Trophoblast cell (in vitro differentiated cells and primary cell): ENCODE results near the gene BCL2L13.
"Not testable (repeated sequence)": the region's sequence is repeated elsewhere in the genome, so short reads cannot be mapped to it uniquely, and the experiment has no call there.

Experiments
- DNase-seq, 2 donors: peaks; one replicate each; pipeline ENCODE4 v3.0.0-alpha.2; 2016
- H2AFZ ChIP-seq: 2 replicates; pipeline ENCODE4 v1.6.1; 2013; ENCODE audit warnings: low read length, moderate library complexity, mild to moderate bottlenecking; ENCODE audit not compliant: insufficient read depth, poor library complexity
- H2AK5ac ChIP-seq: 2 replicates; pipeline ENCODE4 v1.6.1; 2013; ENCODE audit warnings: mild to moderate bottlenecking, low read length
- H2BK120ac ChIP-seq: 2 replicates; pipeline ENCODE4 v1.6.1; 2013; ENCODE audit warnings: low read length, mild to moderate bottlenecking, moderate library complexity; ENCODE audit not compliant: insufficient read depth, poor library complexity
- H2BK12ac ChIP-seq: 2 replicates; pipeline ENCODE4 v1.6.1; 2013; ENCODE audit warnings: mild to moderate bottlenecking, low read length, moderate library complexity
- H2BK5ac ChIP-seq: 2 replicates; pipeline ENCODE4 v1.6.1; 2013; ENCODE audit warnings: low read length, low read depth, moderate library complexity, mild to moderate bottlenecking; ENCODE audit not compliant: poor library complexity
- H3K14ac ChIP-seq: 2 replicates; pipeline ENCODE4 v1.6.1; 2013; ENCODE audit warnings: mild to moderate bottlenecking, low read length
- H3K18ac ChIP-seq: 2 replicates; pipeline ENCODE4 v1.6.1; 2013; ENCODE audit warnings: mild to moderate bottlenecking, low read length
- H3K23ac ChIP-seq: 2 replicates; pipeline ENCODE4 v1.6.1; 2013; ENCODE audit warnings: low read length
- H3K27ac ChIP-seq: 2 replicates; pipeline ENCODE4 v1.5.1; 2013; ENCODE audit warnings: low read depth, mild to moderate bottlenecking, inconsistent platforms, low read length, moderate library complexity
- H3K27me3 ChIP-seq: 2 replicates; pipeline ENCODE4 v1.6.1; 2013; ENCODE audit warnings: inconsistent platforms, mild to moderate bottlenecking, low read length, moderate library complexity; ENCODE audit not compliant: insufficient read depth
- H3K36me3 ChIP-seq, 2 experiments: 1 replicate in 1 of 2; 2 replicates in 1 of 2; pipeline ENCODE4 v1.6.1; 2013; ENCODE audit warnings: low read length in 2 of 2, mild to moderate bottlenecking in 2 of 2, moderate library complexity in 1 of 2; ENCODE audit not compliant: insufficient read depth in 2 of 2, control insufficient read depth in 1 of 2
- H3K4ac ChIP-seq: 2 replicates; pipeline ENCODE4 v1.6.1; 2013; ENCODE audit warnings: low read depth, mild to moderate bottlenecking, low read length, moderate library complexity
- H3K4me1 ChIP-seq, 2 experiments: 1 replicate in 1 of 2; 2 replicates in 1 of 2; pipeline ENCODE4 v1.6.1; 2013; ENCODE audit warnings: low read length in 2 of 2, mild to moderate bottlenecking in 2 of 2, moderate library complexity in 1 of 2; ENCODE audit not compliant: insufficient read depth in 2 of 2, control insufficient read depth in 1 of 2
- H3K4me2 ChIP-seq: 2 replicates; pipeline ENCODE4 v1.6.1; 2013; ENCODE audit warnings: inconsistent platforms, mild to moderate bottlenecking, low read length, moderate library complexity
- H3K4me3 ChIP-seq: 2 replicates; pipeline ENCODE4 v1.5.1; 2013; ENCODE audit warnings: mild to moderate bottlenecking, low read depth, low read length, inconsistent platforms
- H3K79me1 ChIP-seq: one replicate; pipeline ENCODE4 v1.6.1; 2013; ENCODE audit warnings: low read length
- H3K79me2 ChIP-seq: 2 replicates; pipeline ENCODE4 v1.6.1; 2013; ENCODE audit warnings: low read length, mild to moderate bottlenecking; ENCODE audit not compliant: control insufficient read depth, insufficient read depth, poor library complexity
- H3K9ac ChIP-seq: 2 replicates; pipeline ENCODE4 v1.6.1; 2013; ENCODE audit warnings: mild to moderate bottlenecking, low read length
- H3K9me3 ChIP-seq: 2 replicates; pipeline ENCODE4 v1.6.1; 2013; ENCODE audit warnings: low read depth, mild to moderate bottlenecking, control low read depth, inconsistent platforms, low read length; ENCODE audit not compliant: insufficient read depth
- H4K12ac ChIP-seq: 2 replicates; pipeline ENCODE4 v1.6.1; 2013; ENCODE audit warnings: low read depth, mild to moderate bottlenecking, low read length, moderate library complexity
- H4K8ac ChIP-seq: 2 replicates; pipeline ENCODE4 v1.6.1; 2013; ENCODE audit warnings: low read depth, mild to moderate bottlenecking, low read length, moderate library complexity
- H4K91ac ChIP-seq: one replicate; pipeline ENCODE4 v1.6.1; 2013; ENCODE audit warnings: low read depth, mild to moderate bottlenecking, low read length, moderate library complexity
- WGBS: extraction: QIAGEN DNeasy Blood & Tissue Kit; methylation state at CpG from one replicate; pipeline ENCODE4 v1.1.7; 2013; ENCODE audit warnings: missing lambda C conversion rate; ENCODE audit not compliant: insufficient read length, insufficient coverage; ENCODE audit errors: extremely low coverage; 5-methylcytosine and 5-hydroxymethylcytosine counted together

BCL2L13 gene

DNA sequence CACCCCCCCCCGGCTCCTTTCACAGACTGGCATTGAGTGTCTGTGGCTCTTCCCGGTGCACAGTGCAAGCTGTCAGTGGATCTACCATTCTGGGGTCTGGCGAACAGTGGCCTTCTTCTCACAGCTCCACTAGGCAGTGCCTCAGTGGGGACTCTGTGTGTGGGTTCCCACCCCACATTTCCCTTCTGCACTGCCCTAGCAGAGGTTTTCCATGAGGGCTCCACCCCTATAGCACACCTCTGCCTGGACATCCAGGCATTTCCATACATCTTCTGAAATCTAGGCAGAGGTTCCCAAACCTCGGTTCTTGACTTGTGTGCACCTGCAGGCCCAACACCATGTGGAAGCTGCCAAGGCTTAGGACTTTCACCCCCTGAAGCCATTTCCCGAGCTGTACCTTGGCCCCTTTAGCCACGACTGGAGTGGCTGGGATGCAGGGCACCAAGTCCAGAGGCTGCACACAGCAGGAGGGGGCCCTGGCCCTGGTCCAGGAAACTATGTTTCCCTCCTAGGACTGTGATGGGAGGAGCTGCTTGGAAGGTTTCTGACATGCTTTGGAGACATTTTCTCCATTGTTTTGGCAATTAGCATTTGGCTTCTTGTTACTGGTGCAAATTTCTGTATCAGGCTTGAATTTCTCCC is 26.0 kb downstream of the BCL2L13 start:
- Histone ChIP-seq H2BK12ac (no peak overlapping the region), H3K18ac (no peak overlapping the region), H3K9me3 (peaks cover 9% of the 10 kb centered on the region), H4K12ac (no peak overlapping the region), H3K36me3 (peaks cover 17 to 23% of the 10 kb centered on the region in 2 experiments), H3K79me1 (no peaks in the 10 kb centered on the region), H2AFZ (no peak overlapping the region), H2BK120ac (no peak overlapping the region), H3K27ac (no peak overlapping the region), H3K9ac (no peak overlapping the region), H3K23ac (no peak overlapping the region), H3K14ac (no peak overlapping the region), H2AK5ac (no peak overlapping the region), H3K27me3 (no peaks in the 10 kb centered on the region), H3K4me3 (no peak overlapping the region), H3K4me2 (no peak overlapping the region), H3K4me1 (no peaks in the 10 kb centered on the region), H3K79me2 (no peaks in the 10 kb centered on the region), H3K4ac (no peak overlapping the region), H2BK5ac (no peak overlapping the region), H4K8ac (no peak overlapping the region), H4K91ac (no peak overlapping the region)
- DNase-seq, result no peak
- WGBS, result no CpG with 5 or more reads among the region's 6 CpGs

DNA sequence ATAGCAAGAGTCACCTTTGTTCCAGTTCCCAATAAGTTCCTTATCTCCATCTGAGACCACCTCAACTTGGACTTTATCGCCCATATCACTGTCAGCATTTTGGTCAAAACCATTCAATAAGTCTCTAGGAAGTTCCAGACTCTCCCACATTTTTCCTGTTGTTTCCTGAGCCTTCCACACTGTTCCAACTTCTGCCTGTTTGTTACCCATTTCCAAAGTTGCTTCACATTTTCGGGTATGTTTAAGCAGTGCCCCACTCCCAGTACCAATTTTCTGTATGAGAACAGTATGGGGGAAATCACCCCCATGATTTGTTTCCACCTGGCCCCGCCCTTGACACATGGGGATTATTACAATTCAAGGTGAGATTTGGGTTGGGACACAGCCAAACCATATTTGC is 26.7 kb downstream of the BCL2L13 start:
- Histone ChIP-seq H3K9ac (no peak overlapping the region), H3K14ac (no peak overlapping the region), H2BK12ac (no peak overlapping the region), H3K23ac (no peak overlapping the region), H2AK5ac (no peak overlapping the region), H3K4me3 (no peak overlapping the region), H3K4me2 (no peak overlapping the region), H3K36me3 (peaks cover 17 to 23% of the 10 kb centered on the region in 2 experiments), H4K8ac (no peak overlapping the region), H4K91ac (no peak overlapping the region), H3K4ac (no peak overlapping the region), H3K18ac (no peak overlapping the region), H3K27me3 (no peaks in the 10 kb centered on the region), H3K9me3 (peaks cover 9% of the 10 kb centered on the region), H3K79me1 (no peaks in the 10 kb centered on the region), H2AFZ (no peak overlapping the region), H4K12ac (no peak overlapping the region), H3K4me1 (no peaks in the 10 kb centered on the region), H2BK5ac (no peak overlapping the region), H3K27ac (no peak overlapping the region), H3K79me2 (no peaks in the 10 kb centered on the region), H2BK120ac (no peak overlapping the region)
- DNase-seq, result no peak
- no CpG with 5 or more reads among the region's 3 CpGs for WGBS

DNA sequence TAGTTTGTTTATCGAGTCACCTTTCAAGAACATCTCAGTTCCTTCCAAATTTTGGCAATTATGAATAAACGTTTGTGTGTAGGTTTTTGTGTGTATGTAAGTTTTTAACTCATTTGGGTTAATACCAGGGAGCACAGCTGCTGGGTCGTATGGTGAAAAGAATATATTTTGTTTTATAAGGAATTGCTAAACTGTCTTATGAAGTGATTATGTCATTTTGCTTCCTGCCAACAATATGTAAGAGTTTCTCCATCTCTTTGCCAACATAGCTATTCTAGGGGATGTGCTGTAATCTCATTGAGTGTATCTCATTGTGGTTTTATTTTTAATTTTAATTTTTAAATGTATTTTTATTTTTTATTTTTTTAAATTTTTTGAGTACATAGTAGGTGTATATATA is 27.3 kb downstream of the BCL2L13 start:
- Histone ChIP-seq H4K8ac (no peak overlapping the region), H3K79me1 (no peaks in the 10 kb centered on the region), H3K14ac (no peak overlapping the region), H2BK120ac (no peak overlapping the region), H4K91ac (no peak overlapping the region), H3K27ac (no peak overlapping the region), H3K4me3 (no peak overlapping the region), H3K36me3 (peaks cover 20 to 28% of the 10 kb centered on the region in 2 experiments), H4K12ac (no peak overlapping the region), H3K4ac (no peak overlapping the region), H3K9me3 (peaks cover 9% of the 10 kb centered on the region), H3K27me3 (no peaks in the 10 kb centered on the region), H2AK5ac (no peak overlapping the region), H3K23ac (no peak overlapping the region), H3K18ac (no peak overlapping the region), H3K9ac (no peak overlapping the region), H2BK12ac (no peak overlapping the region), H3K4me2 (no peak overlapping the region), H2BK5ac (no peak overlapping the region), H2AFZ (no peak overlapping the region), H3K4me1 (no peaks in the 10 kb centered on the region), H3K79me2 (no peaks in the 10 kb centered on the region)
- 50% methylated on average over 1 of the region's 3 CpGs for WGBS
- DNase-seq, result no peak

DNA sequence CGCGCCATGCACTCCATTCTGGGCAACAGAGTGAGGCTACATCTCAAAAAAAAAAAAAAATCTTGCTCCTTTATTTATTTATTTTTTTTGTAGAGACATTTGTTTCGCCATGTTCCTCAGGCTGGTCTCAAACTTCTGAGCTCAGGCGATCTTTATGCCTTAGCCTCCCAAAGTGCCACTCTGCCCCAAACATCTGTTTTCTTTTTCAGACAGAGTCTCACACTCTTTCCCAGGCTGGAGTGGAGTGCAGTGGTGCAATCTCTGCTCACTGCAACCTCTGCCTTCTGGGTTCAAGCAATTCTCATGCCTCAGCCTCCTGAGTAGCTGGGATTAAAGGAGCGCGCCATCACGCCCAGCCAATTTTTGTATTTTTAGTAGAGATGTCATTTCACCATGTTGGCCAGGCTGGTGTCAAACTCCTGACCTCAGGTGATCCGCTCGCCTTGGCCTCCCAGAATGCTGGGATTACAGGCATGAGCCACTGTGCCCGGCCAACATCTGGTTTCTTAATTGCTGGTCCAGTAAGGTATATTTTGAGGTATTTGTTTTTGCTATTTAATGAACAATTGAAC is 33.0 kb downstream of the BCL2L13 start:
- not testable (repeated sequence) for H3K36me3 ChIP-seq, DNase-seq, H2AK5ac ChIP-seq, H3K23ac ChIP-seq, H4K8ac ChIP-seq, H3K18ac ChIP-seq, H3K27me3 ChIP-seq, H2BK120ac ChIP-seq, H2BK12ac ChIP-seq, H2BK5ac ChIP-seq, H4K91ac ChIP-seq, H3K9ac ChIP-seq, H4K12ac ChIP-seq, H3K27ac ChIP-seq, H3K9me3 ChIP-seq, H3K79me2 ChIP-seq, H3K4me2 ChIP-seq, H3K4me3 ChIP-seq, H3K14ac ChIP-seq, H2AFZ ChIP-seq, H3K4ac ChIP-seq, H3K79me1 ChIP-seq, H3K4me1 ChIP-seq
- no CpG with 5 or more reads among the region's 10 CpGs for WGBS
